IMR-90 (cell line): ENCODE results near the gene ATXN7L2. TPM values are rescaled to one million over a fixed set of nuclear protein-coding genes. Genes with fewer than 3 reads are reported as not detected.
A peak's percentile ranks its signal among the peaks of the same experiment; 100 is the strongest.

Experiments
- ATAC-seq: fragments of 200-7000 bp; cut with Tn5 transposase; 2 replicates; pipeline ENCODE4 v1.9.1; 2020; ENCODE audit warnings: low read depth, mild to moderate bottlenecking, moderate library complexity
- BruUV-seq: library from RNA; stranded (reverse); fragments of 400-500 nt; replicated peaks from 2 replicates; lab custom pipeline; 2021; lab: Mats Ljungman, UMichigan
- CTCF ChIA-PET: fragments of 300-600 bp; formaldehyde crosslinking; extraction: SDS; loops from one replicate; lab custom pipeline; 2021; ENCODE audit warnings: antibody characterized with exemption; lab: Yijun Ruan, JAX
- POLR2A ChIA-PET: fragments of 300-600 bp; sonication (Branson Sonifier 250); formaldehyde crosslinking; loops from one replicate; lab custom pipeline; 2022; ENCODE audit warnings: antibody characterized with exemption; ENCODE audit not compliant: unreplicated experiment; lab: Charles Lee
- DNase-seq: peaks from one replicate; pipeline ENCODE4 v3.0.0; 2013
- H2AFZ ChIP-seq: replicated peaks from 2 replicates; pipeline ENCODE3; 2013; ENCODE audit warnings: low read length, mild to moderate bottlenecking; ENCODE audit not compliant: poor library complexity
- H2AK5ac ChIP-seq: 2 replicates; pipeline ENCODE4 v1.6.1; 2013; ENCODE audit warnings: low read depth, low read length, inconsistent platforms
- H2AK9ac ChIP-seq: replicated peaks from 2 replicates; pipeline ENCODE3; 2013; ENCODE audit warnings: mild to moderate bottlenecking, low read depth, low read length, moderate library complexity; ENCODE audit not compliant: poor library complexity
- H2BK120ac ChIP-seq: 2 replicates; pipeline ENCODE4 v1.6.1; 2013; ENCODE audit warnings: low read depth, low read length, inconsistent platforms
- H2BK15ac ChIP-seq: 3 replicates; pipeline ENCODE4 v1.6.1; 2013; ENCODE audit warnings: low read depth, low read length, inconsistent platforms
- H2BK20ac ChIP-seq: 2 replicates; pipeline ENCODE4 v1.6.1; 2013; ENCODE audit warnings: low read depth, mild to moderate bottlenecking, inconsistent platforms, low read length, moderate library complexity
- H2BK5ac ChIP-seq: 2 replicates; pipeline ENCODE4 v1.6.1; 2013; ENCODE audit warnings: mild to moderate bottlenecking, low read depth, low read length, inconsistent platforms; ENCODE audit not compliant: poor library complexity, severe bottlenecking
- H3K14ac ChIP-seq: replicated peaks from 2 replicates; pipeline ENCODE4 v1.6.1; 2013; ENCODE audit warnings: low read depth, low read length, inconsistent platforms
- H3K18ac ChIP-seq: 2 replicates; pipeline ENCODE4 v1.6.1; 2013; ENCODE audit warnings: low read depth, low read length, control low read depth
- H3K23ac ChIP-seq: 2 replicates; pipeline ENCODE4 v1.6.1; 2013; ENCODE audit warnings: low read depth, low read length, inconsistent platforms
- H3K27ac ChIP-seq: 2 replicates; pipeline ENCODE4 v1.5.1; 2013; ENCODE audit warnings: mild to moderate bottlenecking, control low read depth, low read length; ENCODE audit not compliant: insufficient read depth
- H3K27me3 ChIP-seq: 2 replicates; pipeline ENCODE4 v1.6.1; 2013; ENCODE audit warnings: low read length; ENCODE audit not compliant: control insufficient read depth, insufficient read depth
- H3K36me3 ChIP-seq: 2 replicates; pipeline ENCODE4 v1.6.1; 2013; ENCODE audit warnings: low read length, mixed read lengths; ENCODE audit not compliant: control insufficient read depth, insufficient read depth
- H3K4ac ChIP-seq: 2 replicates; pipeline ENCODE4 v1.6.1; 2013; ENCODE audit warnings: low read depth, low read length, inconsistent platforms
- H3K4me1 ChIP-seq: 2 replicates; pipeline ENCODE4 v1.6.1; 2013; ENCODE audit warnings: low read length, mixed read lengths; ENCODE audit not compliant: control insufficient read depth, insufficient read depth
- H3K4me2 ChIP-seq: 2 replicates; pipeline ENCODE4 v1.6.1; 2013; ENCODE audit warnings: low read depth, mild to moderate bottlenecking, control low read depth, low read length, moderate library complexity
- H3K4me3 ChIP-seq: 2 replicates; pipeline ENCODE4 v1.5.1; 2013; ENCODE audit warnings: low read depth, mild to moderate bottlenecking, control low read depth, low read length, moderate library complexity; ENCODE audit not compliant: insufficient read depth
- H3K56ac ChIP-seq: 2 replicates; pipeline ENCODE4 v1.6.1; 2013; ENCODE audit warnings: low read length, inconsistent platforms; ENCODE audit not compliant: insufficient read depth; ENCODE audit errors: extremely low read depth
- H3K79me1 ChIP-seq, 2 experiments: 2 replicates each; pipeline ENCODE4 v1.6.1; 2013; ENCODE audit warnings: low read length in 2 of 2, inconsistent platforms in 1 of 2, low read depth in 1 of 2
- H3K9ac ChIP-seq: 2 replicates; pipeline ENCODE4 v1.6.1; 2013; ENCODE audit warnings: low read depth, low read length, control low read depth
- H3K9me1 ChIP-seq: 2 replicates; pipeline ENCODE4 v1.6.1; 2013; ENCODE audit warnings: low read length, inconsistent platforms; ENCODE audit not compliant: insufficient read depth
- H3K9me3 ChIP-seq: 2 replicates; pipeline ENCODE4 v1.6.1; 2013; ENCODE audit warnings: low read length; ENCODE audit not compliant: control insufficient read depth, insufficient read depth
- H4K20me1 ChIP-seq: 2 replicates; pipeline ENCODE4 v1.6.1; 2013; ENCODE audit warnings: low read length, inconsistent platforms; ENCODE audit not compliant: insufficient read depth
- H4K5ac ChIP-seq: 2 replicates; pipeline ENCODE4 v1.6.1; 2013; ENCODE audit warnings: mild to moderate bottlenecking, low read depth, low read length, control low read depth
- H4K8ac ChIP-seq, 2 experiments: 2 replicates each; pipeline ENCODE4 v1.6.1; 2013; ENCODE audit warnings: low read depth in 2 of 2, low read length in 2 of 2, control low read depth in 1 of 2, inconsistent platforms in 1 of 2
- H4K91ac ChIP-seq: 2 replicates; pipeline ENCODE4 v1.6.1; 2013; ENCODE audit warnings: low read depth, low read length, inconsistent platforms; ENCODE audit not compliant: insufficient read depth
- CEBPB ChIP-seq: IDR thresholded peaks from 2 replicates; pipeline ENCODE4 v1.6.1; 2012; ENCODE audit warnings: low read depth, low read length, improper control_type of control experiment
- POLR2A ChIP-seq: IDR thresholded peaks from 2 replicates; pipeline ENCODE4 v1.6.1; 2012; ENCODE audit warnings: mild to moderate bottlenecking, low read depth, low read length
- RCOR1 ChIP-seq: IDR thresholded peaks from 2 replicates; pipeline ENCODE4 v1.6.1; 2012; ENCODE audit warnings: mild to moderate bottlenecking, low read length, improper control_type of control experiment; ENCODE audit not compliant: insufficient replicate concordance
- WGBS, 2 experiments: methylation state at CpG; one replicate each; pipeline versions ENCODE4 v1.1.5 to v1.1.7; 2013; ENCODE audit warnings: missing lambda C conversion rate in 2 of 2; ENCODE audit not compliant: insufficient read length in 1 of 2; ENCODE audit errors: extremely low coverage in 2 of 2; 5-methylcytosine and 5-hydroxymethylcytosine counted together
- dilution Hi-C: fragments of 300-500 bp; cut with HindIII; formaldehyde crosslinking; loops from one replicate; pipeline ENCODE4 v1.14.3; 2018; ENCODE audit warnings: low sequenced_read_pairs; ENCODE audit not compliant: unreplicated experiment
- in situ Hi-C: fragments of 300-500 bp; cut with MboI; formaldehyde crosslinking; loops from 3 replicates; pipeline ENCODE4 v1.14.3; 2019; ENCODE audit warnings: low sequenced_read_pairs, inconsistent platforms, mixed read lengths
- intact Hi-C: fragments of 100-400 bp; cut with micrococcal nuclease; formaldehyde crosslinking; loops from 2 replicates; pipeline ENCODE4 v1.10.0; 2022
- polyA plus RNA-seq, 3 experiments: library from polyadenylated mRNA; depleted of rRNA; stranded (reverse); fragments of >200 nt; gene quantifications; 2 replicates each; pipeline ENCODE4 v1.2.3, GENCODE V29; 2012; ENCODE audit warnings: low replicate concordance in 1 of 3
- total RNA-seq: library from RNA; depleted of rRNA; stranded (reverse); fragments of >200 nt; gene quantifications from 2 replicates; pipeline ENCODE4 v1.2.3, GENCODE V29; 2012
- TF ChIP-seq, protein P1 (sequence below): fragments of 150-350 bp; IDR thresholded peaks from 2 replicates; pipeline ENCODE4 v1.6.1; 2017; ENCODE audit warnings: mild to moderate bottlenecking, antibody characterized with exemption, low read length, low read depth

ATXN7L2 gene
- total and polyA plus RNA-seq, 2 of the 4 experiments (the other 2 are of a cell fraction): 1.3 to 4.8 TPM

DNA sequence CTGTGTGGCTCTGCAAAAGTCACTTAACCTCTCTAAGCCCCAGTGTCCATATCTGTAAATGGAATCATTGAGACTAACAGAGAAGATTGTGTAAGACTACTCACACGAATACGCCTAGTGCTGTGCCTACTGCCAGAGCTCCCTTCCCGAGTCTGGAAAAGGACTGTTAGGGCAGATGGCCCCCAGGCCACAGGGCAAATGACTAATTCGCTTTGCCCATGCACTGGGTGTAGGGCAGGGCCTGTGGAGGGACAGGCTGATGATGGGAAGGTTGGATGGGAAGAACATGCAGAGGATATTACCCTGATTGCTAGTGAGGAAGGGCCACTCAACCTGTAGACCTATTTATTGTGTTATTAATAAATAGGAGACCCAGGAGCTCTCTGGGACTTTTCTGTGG lies 51.8 kb downstream of the ATXN7L2 start:
- Histone ChIP-seq H2BK20ac (no peak overlapping the region), H3K18ac (no peak overlapping the region), H2AK9ac (no peak overlapping the region), H3K9me3 (no peaks in the 10 kb centered on the region), H2AFZ (no peak overlapping the region), H2BK120ac (no peak overlapping the region), H3K23ac (no peak overlapping the region), H2BK5ac (no peak overlapping the region), H2AK5ac (no peak overlapping the region), H3K4me1 (peaks cover 4% of the 10 kb centered on the region), H3K27ac (no peak overlapping the region), H3K4ac (no peak overlapping the region), H3K4me3 (no peak overlapping the region), H3K9ac (no peak overlapping the region), H4K5ac (no peak overlapping the region), H2BK15ac (no peak overlapping the region), H3K9me1 (no peaks in the 10 kb centered on the region; the same call in 1 of the 2 replicates), H3K56ac (no peak overlapping the region), H3K79me1 (no peaks in the 10 kb centered on the region), H3K36me3 (no peaks in the 10 kb centered on the region), H3K14ac (no peak overlapping the region), H3K4me2 (no peak overlapping the region), H4K91ac (no peak overlapping the region), H3K27me3 (peaks cover 12% of the 10 kb centered on the region), H4K8ac (no peak overlapping the region), H4K20me1 (no peaks in the 10 kb centered on the region)
- in situ Hi-C loops (loop anchor here (10.0 kb wide), 1 partner anchor 271 kb away; no protein-coding TSS in a partner anchor), dilution Hi-C loops (no loop called here), intact Hi-C loops (no loop called here)
- ChIA-PET POLR2A (no interaction called here), CTCF (interaction anchor here (0.8 kb wide), 1 partner anchor 45 kb away, joined by 5 read pairs; no protein-coding TSS in a partner anchor)
- BruUV-seq: no TSS peak
- DNase-seq (no peak), ATAC-seq (no peak)
- no peak for TF ChIP-seq RCOR1
- TF ChIP-seq, protein P1, sequence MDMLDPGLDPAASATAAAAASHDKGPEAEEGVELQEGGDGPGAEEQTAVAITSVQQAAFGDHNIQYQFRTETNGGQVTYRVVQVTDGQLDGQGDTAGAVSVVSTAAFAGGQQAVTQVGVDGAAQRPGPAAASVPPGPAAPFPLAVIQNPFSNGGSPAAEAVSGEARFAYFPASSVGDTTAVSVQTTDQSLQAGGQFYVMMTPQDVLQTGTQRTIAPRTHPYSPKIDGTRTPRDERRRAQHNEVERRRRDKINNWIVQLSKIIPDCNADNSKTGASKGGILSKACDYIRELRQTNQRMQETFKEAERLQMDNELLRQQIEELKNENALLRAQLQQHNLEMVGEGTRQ: no peak
- TF ChIP-seq CEBPB: 0 out of 2 replicates have a peak, but pooled peaks have one; percentile 2
- TF ChIP-seq POLR2A: no peak
- WGBS, 2 experiments: 100% methylated on average over 1 of the region's 4 CpGs; no CpG with 5 or more reads in 1 of the 2 experiments
